Heart left ventricle (tissue), 13 donors: ENCODE data around the gene TMEM156.

Experiments used
- POLR2A ChIP-seq, 2 donors: fragments of 450-650 bp; IDR thresholded peaks; one replicate each; pipeline ENCODE4 v1.6.1; 2017; ENCODE audit warnings: antibody characterized with exemption in 2 of 2, mild to moderate bottlenecking in 2 of 2, moderate library complexity in 2 of 2
- TF ChIP-seq, protein P1 (sequence below), 12 donors: fragments of 200-600 bp; sonication (generic) in 4 of 12; IDR thresholded peaks; one replicate each; pipeline versions ENCODE4 v1.5.0 to v1.8.0; 2018 to 2022; ENCODE audit warnings: antibody characterized with exemption in 12 of 12, mild to moderate bottlenecking in 5 of 12
- donor health status: ischemic (EF 13 %, LVEDD 7.1; RV severe dilation, severe dysfunction).
- donor health status: DM: no; HTN: yes; CAD: no.
- donor health status: DM: no; HTN: no; CAD: no.
- donor health status: ischemic (EF 25% LVEDD 6.9; RV normal size, moderate dysfunction).
- donor health status: ischemic (EF 25% LVEDD 5.7; RV mildly dilated, moderate dysfunction).
- donor health status: ischemic (EF 35%, LVEDD 5.7; RV mildly dilated, moderate dysfunction).
- donor health status: nonischemic (EF 11% LVEDD 7.7; RV severe dilation, severe dysfunction).
- donor health status: DM: yes; HTN: yes; CAD: no.
- donor health status: PGD.
- donor health status: ischemic (EF 29% LVEDD 5.4; RV normal size, mild dysfunction).
- donor health status: nonischemic (EF 23%, LVEDD 6.1; RV moderate dilation, normal function).

DNA sequence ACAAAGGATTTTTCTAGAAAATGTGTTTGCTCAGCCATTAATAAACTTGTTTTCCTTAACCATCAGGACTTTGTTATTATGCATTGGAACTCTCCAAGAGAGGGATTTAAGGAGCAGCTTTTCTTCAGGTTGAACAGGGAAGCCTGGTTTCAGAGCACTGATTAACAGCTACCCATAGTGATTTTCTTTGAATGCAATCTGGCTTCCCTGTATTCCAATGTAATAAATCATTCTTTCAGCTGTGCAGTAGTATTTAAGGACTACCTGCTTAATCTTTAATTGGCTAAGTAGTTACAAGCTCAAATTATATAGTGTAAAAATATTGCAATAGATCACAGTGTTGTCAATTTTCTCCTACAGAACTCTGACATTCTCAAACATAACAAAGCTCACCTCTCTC lies 77.5 kb downstream of the TMEM156 start:
- TF ChIP-seq, protein P1, sequence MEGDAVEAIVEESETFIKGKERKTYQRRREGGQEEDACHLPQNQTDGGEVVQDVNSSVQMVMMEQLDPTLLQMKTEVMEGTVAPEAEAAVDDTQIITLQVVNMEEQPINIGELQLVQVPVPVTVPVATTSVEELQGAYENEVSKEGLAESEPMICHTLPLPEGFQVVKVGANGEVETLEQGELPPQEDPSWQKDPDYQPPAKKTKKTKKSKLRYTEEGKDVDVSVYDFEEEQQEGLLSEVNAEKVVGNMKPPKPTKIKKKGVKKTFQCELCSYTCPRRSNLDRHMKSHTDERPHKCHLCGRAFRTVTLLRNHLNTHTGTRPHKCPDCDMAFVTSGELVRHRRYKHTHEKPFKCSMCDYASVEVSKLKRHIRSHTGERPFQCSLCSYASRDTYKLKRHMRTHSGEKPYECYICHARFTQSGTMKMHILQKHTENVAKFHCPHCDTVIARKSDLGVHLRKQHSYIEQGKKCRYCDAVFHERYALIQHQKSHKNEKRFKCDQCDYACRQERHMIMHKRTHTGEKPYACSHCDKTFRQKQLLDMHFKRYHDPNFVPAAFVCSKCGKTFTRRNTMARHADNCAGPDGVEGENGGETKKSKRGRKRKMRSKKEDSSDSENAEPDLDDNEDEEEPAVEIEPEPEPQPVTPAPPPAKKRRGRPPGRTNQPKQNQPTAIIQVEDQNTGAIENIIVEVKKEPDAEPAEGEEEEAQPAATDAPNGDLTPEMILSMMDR (IDR thresholded peaks at IDR 0.05), result no peak
- no peak for TF ChIP-seq POLR2A (IDR thresholded peaks at IDR 0.05)
